Transverse colon (tissue), 4 donors: ENCODE data around the gene ANG. TPM values are rescaled to one million over a fixed set of nuclear protein-coding genes. Genes with fewer than 3 reads are reported as not detected.
A peak's percentile ranks its signal among the peaks of the same experiment; 100 is the strongest.
"Not testable (repeated sequence)": the region's sequence is repeated elsewhere in the genome, so short reads cannot be mapped to it uniquely, and the experiment has no call there.

Experiments
- DNase-seq: peaks from one replicate; pipeline ENCODE4 v3.0.0-alpha.2; 2019
- H3K27ac ChIP-seq, 4 donors: fragments of 200-600 bp; sonication (generic); 2 replicates each; pipeline ENCODE4 v1.5.1; 2016 to 2018; ENCODE audit warnings: inconsistent platforms in 4 of 4
- H3K27me3 ChIP-seq: fragments of 200-600 bp; sonication (generic); 2 replicates; pipeline ENCODE4 v1.5.1; 2017; ENCODE audit warnings: inconsistent platforms
- H3K36me3 ChIP-seq, 4 donors: fragments of 200-600 bp; sonication (generic); 2 replicates each; pipeline ENCODE4 v1.5.1; 2017 to 2019; ENCODE audit warnings: inconsistent platforms in 4 of 4
- H3K4me1 ChIP-seq, 4 donors: fragments of 200-600 bp; sonication (generic); 2 replicates each; pipeline ENCODE4 v1.5.1; 2017 to 2020; ENCODE audit warnings: inconsistent platforms in 4 of 4
- H3K4me3 ChIP-seq, 4 donors: fragments of 200-600 bp; sonication (generic); 1 replicate in 1 of 4; 2 replicates in 3 of 4; pipeline versions ENCODE4 v1.5.1 to v1.6.1; 2017 to 2019; ENCODE audit warnings: inconsistent platforms in 4 of 4
- H3K9me3 ChIP-seq, 2 donors: fragments of 200-600 bp; sonication (generic); 2 replicates each; pipeline ENCODE4 v1.5.1; 2017 to 2019; ENCODE audit warnings: inconsistent platforms in 2 of 2
- CTCF ChIP-seq, 5 experiments: fragments of 200-600 bp in 3 of 5; fragments of 450-650 bp in 2 of 5; sonication (generic) in 3 of 5; IDR thresholded peaks; 1 replicate in 2 of 5; 2 replicates in 3 of 5; pipeline ENCODE4 v1.5.1; 2016 to 2017; ENCODE audit warnings: antibody characterized with exemption in 5 of 5, inconsistent platforms in 3 of 5, mild to moderate bottlenecking in 2 of 5, moderate library complexity in 1 of 5
- EP300 ChIP-seq: sonication (generic); formaldehyde crosslinking; IDR thresholded peaks from one replicate; pipeline ENCODE4 v1.6.1; 2017; ENCODE audit warnings: antibody characterized with exemption, low read depth
- POLR2A ChIP-seq: fragments of 450-650 bp; IDR thresholded peaks from one replicate; pipeline ENCODE4 v1.6.1; 2016; ENCODE audit warnings: antibody characterized with exemption, mild to moderate bottlenecking, moderate library complexity
- POLR2AphosphoS5 ChIP-seq, 3 donors: sonication (generic); formaldehyde crosslinking; IDR thresholded peaks; one replicate each; pipeline ENCODE4 v1.6.1; 2016; ENCODE audit warnings: antibody characterized with exemption in 3 of 3
- WGBS, 2 donors: methylation state at CpG; one replicate each; pipeline ENCODE4 v1.1.5; 2018; ENCODE audit warnings: low coverage in 1 of 2; 5-methylcytosine and 5-hydroxymethylcytosine counted together
- in situ Hi-C, 4 donors: fragments of 200-750 bp; cut with MboI; loops; one replicate each; pipeline versions ENCODE4 v1.15.0 to v1.15.1; 2017; ENCODE audit warnings: low sequenced_read_pairs in 3 of 4, low pct_ligation_motif_present in 1 of 4, low pct_unique_long_range_greater_than_20kb in 1 of 4
- intact Hi-C: fragments of 100-400 bp; cut with DNase I; formaldehyde crosslinking; loops from one replicate; pipeline ENCODE4 v1.15.1; 2023; ENCODE audit warnings: low total_unique reads
- total RNA-seq, 4 donors: library from RNA; depleted of rRNA; stranded (reverse); fragments of >200 nt; gene quantifications; one replicate each; pipeline ENCODE4 v1.1.0, GENCODE V29; 2016

The ANG gene
- total RNA-seq: 10 to 100 TPM; 10.5 to 37.1 (median 25.7) TPM

- Histone ChIP-seq H3K4me1 (peaks cover 6 to 54% (median 34%) of the 10 kb centered on the region in 4 donors), H3K27ac (peak within 1 kb of the TSS; percentile 99 to 100 (median 100)), H3K4me3 (no peak within 1 kb of the TSS), H3K36me3 (no peaks in the 10 kb centered on the region), H3K27me3 (no peaks in the 10 kb centered on the region), H3K9me3 (no peaks in the 10 kb centered on the region)
- intact Hi-C loops: loop anchor here (2.0 kb wide), 1 partner anchor 24 kb away; no protein-coding TSS in a partner anchor
- in situ Hi-C loops: loop anchor here in 3 of 4 donors (5.0 to 25.0 kb wide), 7 partner anchors 74 to 364 kb away; partner anchors contain the start of genes CCNB1IP1 (in 2 of the 3), APEX1 (in 1 of the 3), METTL17 (in 1 of the 3) and OSGEP (in 1 of the 3)
- DNase-seq: no peak
- WGBS, 2 donors: 54 to 60% methylated on average over 7 of the region's 7 CpGs
- TF ChIP-seq POLR2A: no peak
- TF ChIP-seq POLR2AphosphoS5 (IDR thresholded peaks at IDR 0.05): no peak
- no peak for TF ChIP-seq CTCF (IDR thresholded peaks at IDR 0.05)
- no peak for TF ChIP-seq EP300
Observed at GRCh38 chr14:20688167-20688839, at the start of gene ANG. Gene ANG, plus strand, starts transcription at chr14:20688764. Its CDS starts 4,801 bp downstream, at chr14:20693565.

GRCh38 chr14:20641591-20641990 is 47.0 kb upstream of the ANG start, which contains the start of gene OR6S1:
Gene OR6S1, minus strand, starts transcription at chr14:20641691. Its CDS starts 0 bp downstream, at chr14:20641691.
- TF ChIP-seq EP300: no peak
- TF ChIP-seq POLR2AphosphoS5 (IDR thresholded peaks at IDR 0.05): no peak
- TF ChIP-seq CTCF (IDR thresholded peaks at IDR 0.05): no peak
- TF ChIP-seq POLR2A: no peak
- in situ Hi-C loops (no loop called here), intact Hi-C loops (no loop called here)
- Histone ChIP-seq H3K27ac (no peak within 1 kb of the TSS), H3K9me3 (no peaks in the 10 kb centered on the region), H3K36me3 (no peaks in the 10 kb centered on the region), H3K4me1 (no peaks in the 10 kb centered on the region), H3K4me3 (no peak within 1 kb of the TSS), H3K27me3 (peaks cover 40% of the 10 kb centered on the region)
- no peak for DNase-seq
- 90 to 100% methylated on average over 2 of the region's 2 CpGs for WGBS, 2 donors

- H3K4me1 ChIP-seq: no peaks in the 10 kb centered on the region
- no peaks in the 10 kb centered on the region for H3K9me3 ChIP-seq
- intact Hi-C loops (no loop called here), in situ Hi-C loops (no loop called here)
- peaks cover 35% of the 10 kb centered on the region for H3K27me3 ChIP-seq
- 88 to 100% methylated on average over 6 to 7 of the region's 7 CpGs for WGBS, 2 donors
- no peak for TF ChIP-seq EP300
- TF ChIP-seq CTCF (IDR thresholded peaks at IDR 0.05): no peak
- TF ChIP-seq POLR2AphosphoS5 (IDR thresholded peaks at IDR 0.05): no peak
- no peak for TF ChIP-seq POLR2A
- no peak overlapping the region for H3K27ac ChIP-seq
- DNase-seq: no peak
- no peaks in the 10 kb centered on the region for H3K36me3 ChIP-seq
- H3K4me3 ChIP-seq: no peak overlapping the region
Observed at GRCh38 chr14:20642182-20642581, 46.4 kb upstream of the ANG start.

GRCh38 chr14:20642755-20643154 is 45.8 kb upstream of the ANG start:
- WGBS, 2 donors: 18 to 22% methylated on average over 3 of the region's 3 CpGs
- H3K27ac ChIP-seq, DNase-seq, H3K36me3 ChIP-seq, H3K4me1 ChIP-seq, intact Hi-C loops, H3K9me3 ChIP-seq, H3K4me3 ChIP-seq, in situ Hi-C loops: not testable (repeated sequence)
- peaks cover 34% of the 10 kb centered on the region for H3K27me3 ChIP-seq
